Right lobe of liver (tissue), 4 donors: ENCODE measurements around the gene HELZ.

Experiments used
- POLR2A ChIP-seq: fragments of 450-650 bp; IDR thresholded peaks from one replicate; pipeline ENCODE4 v1.6.1; 2017; ENCODE audit warnings: antibody characterized with exemption, mild to moderate bottlenecking
- TF ChIP-seq, protein P1 (sequence below), 4 donors: fragments of 200-600 bp in 3 of 4; fragments of 450-650 bp in 1 of 4; IDR thresholded peaks; one replicate each; pipeline versions ENCODE4 v1.5.1 to v1.8.0; 2016 to 2022; ENCODE audit warnings: antibody characterized with exemption in 4 of 4, mild to moderate bottlenecking in 2 of 4
- donor health status: DM: no; HTN: no; CAD: no.
- donor health status: DM: no; HTN: no; CAD: no.
- donor health status: DM: no; HTN: yes; CAD: no.

DNA sequence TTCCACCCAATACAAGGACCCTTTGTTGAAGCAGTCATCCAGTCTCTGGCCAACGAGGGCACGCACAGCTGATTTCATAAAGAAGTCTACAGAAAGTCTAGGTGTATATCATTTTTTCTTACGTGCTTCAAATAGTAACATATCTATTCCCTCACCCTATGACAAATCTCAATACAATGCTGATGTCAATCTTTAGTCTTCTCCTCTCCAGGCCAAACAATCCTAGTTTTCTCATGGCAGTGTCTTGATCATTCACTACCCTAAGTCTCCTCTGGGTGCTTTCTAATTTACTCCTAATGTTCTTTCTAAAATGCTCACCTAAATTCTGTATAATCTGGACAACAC, 108.0 kb downstream of the HELZ start:
- TF ChIP-seq POLR2A: no peak
- TF ChIP-seq, protein P1, sequence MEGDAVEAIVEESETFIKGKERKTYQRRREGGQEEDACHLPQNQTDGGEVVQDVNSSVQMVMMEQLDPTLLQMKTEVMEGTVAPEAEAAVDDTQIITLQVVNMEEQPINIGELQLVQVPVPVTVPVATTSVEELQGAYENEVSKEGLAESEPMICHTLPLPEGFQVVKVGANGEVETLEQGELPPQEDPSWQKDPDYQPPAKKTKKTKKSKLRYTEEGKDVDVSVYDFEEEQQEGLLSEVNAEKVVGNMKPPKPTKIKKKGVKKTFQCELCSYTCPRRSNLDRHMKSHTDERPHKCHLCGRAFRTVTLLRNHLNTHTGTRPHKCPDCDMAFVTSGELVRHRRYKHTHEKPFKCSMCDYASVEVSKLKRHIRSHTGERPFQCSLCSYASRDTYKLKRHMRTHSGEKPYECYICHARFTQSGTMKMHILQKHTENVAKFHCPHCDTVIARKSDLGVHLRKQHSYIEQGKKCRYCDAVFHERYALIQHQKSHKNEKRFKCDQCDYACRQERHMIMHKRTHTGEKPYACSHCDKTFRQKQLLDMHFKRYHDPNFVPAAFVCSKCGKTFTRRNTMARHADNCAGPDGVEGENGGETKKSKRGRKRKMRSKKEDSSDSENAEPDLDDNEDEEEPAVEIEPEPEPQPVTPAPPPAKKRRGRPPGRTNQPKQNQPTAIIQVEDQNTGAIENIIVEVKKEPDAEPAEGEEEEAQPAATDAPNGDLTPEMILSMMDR (IDR thresholded peaks at IDR 0.05): no peak
